GM12873 (cell line): Measurements from ENCODE around the gene LINS1.
A peak's percentile ranks its signal among the peaks of the same experiment; 100 is the strongest.

Experiments used
- CTCF ChIP-seq: IDR thresholded peaks from 2 replicates; pipeline ENCODE4 v1.5.1; 2012; ENCODE audit warnings: low read depth, mild to moderate bottlenecking, moderate library complexity, low read length, control low read depth; ENCODE audit not compliant: insufficient read depth; ENCODE audit errors: missing control alignments

The LINS1 gene

GRCh38 chr15:100533886-100534285 is 68.1 kb downstream of the LINS1 start:
- no peak for TF ChIP-seq CTCF

GRCh38 chr15:100531823-100532327 is 70.1 kb downstream of the LINS1 start:
- TF ChIP-seq CTCF, result no peak

- TF ChIP-seq CTCF, result no peak
Measured at GRCh38 chr15:100531204-100531603, 70.8 kb downstream of the LINS1 start.

- no peak for TF ChIP-seq CTCF
Measured at GRCh38 chr15:100529556-100529955, 72.4 kb downstream of the LINS1 start.

- TF ChIP-seq CTCF, result no peak
Measured at GRCh38 chr15:100528833-100529428, 73.1 kb downstream of the LINS1 start, which contains the start of gene CERS3. TSS of gene CERS3 (minus strand) at chr15:100528950. CDS start at chr15:100501849, 27,101 bp downstream.

GRCh38 chr15:100526027-100526481 is 75.9 kb downstream of the LINS1 start:
- TF ChIP-seq CTCF, result peak; percentile 5

- no peak for TF ChIP-seq CTCF
Measured at GRCh38 chr15:100525436-100525835, 76.5 kb downstream of the LINS1 start.

- TF ChIP-seq CTCF, result no peak
Measured at GRCh38 chr15:100524326-100524725, 77.7 kb downstream of the LINS1 start.
